ENCODE results near the gene PAOX. TPM values are rescaled to one million over a fixed set of nuclear protein-coding genes. Genes with fewer than 3 reads are reported as not detected.

The PAOX gene
- total and polyA plus RNA-seq, 9 of the 15 experiments (the other 6 are each of a cell fraction or from before 2014, with no cell fraction given) = 0.80 to 6.4 (median 2.6) TPM

- ChIA-PET CTCF (ENCODE audit: low intra/inter-chr PET ratio) (no interaction called here), POLR2A (no interaction called here)
- 11% methylated on average over 9 of the region's 16 CpGs for WGBS (ENCODE audit: insufficient coverage, low coverage, missing lambda C conversion rate)
- H3K27ac ChIP-seq (ENCODE audit: extremely low read depth, low read depth, low read length) = no peak overlapping the region
- H4K20me1 ChIP-seq (replicated peaks; ENCODE audit: control insufficient read depth, insufficient read depth, low read length) = no peaks in the 10 kb centered on the region
- no TSS peak for BruUV-seq (replicated peaks)
- no peaks in the 10 kb centered on the region for H3K36me3 ChIP-seq (ENCODE audit: control insufficient read depth, insufficient read depth, low read length)
- intact Hi-C loops (cut with micrococcal nuclease) (no loop called here), in situ Hi-C loops (cut with MboI) (no loop called here)
- no peaks in the 10 kb centered on the region; a peak in 1 of 5 replicates for H3K27me3 ChIP-seq (ENCODE audit: control insufficient read depth in 2 of 2, insufficient read depth in 2 of 2, low read length in 2 of 2)
- FAIRE-seq (no peak), DNase-seq (ENCODE audit: extremely low read depth in 1 of 4, low spot score in 3 of 4) (no peak), ATAC-seq (no peak)
- no peak overlapping the region for H3K4me2 ChIP-seq (ENCODE audit: insufficient read depth, low read length)
- H3K9me3 ChIP-seq (replicated peaks; ENCODE audit: control insufficient read depth, insufficient read depth, low read depth, low read length) = no peaks in the 10 kb centered on the region
- no peak overlapping the region for H2AFZ ChIP-seq (ENCODE audit: low read depth, low read length)
- H3K9ac ChIP-seq (ENCODE audit: insufficient read depth in 1 of 2, low read depth in 2 of 2, low read length in 2 of 2) = no peak overlapping the region
- H3K79me2 ChIP-seq (ENCODE audit: control insufficient read depth, insufficient read depth, low read length) = no peaks in the 10 kb centered on the region
- H3K4me3 ChIP-seq = no peak overlapping the region
- no peaks in the 10 kb centered on the region for H3K9me1 ChIP-seq (ENCODE audit: control insufficient read depth, insufficient read depth, low read length)
- peaks cover 7 to 50% of the 10 kb centered on the region in 2 experiments; a peak in 4 of 5 replicates for H3K4me1 ChIP-seq (replicated peaks in 1 of 2; ENCODE audit: control insufficient read depth in 2 of 2, insufficient read depth in 2 of 2, low read length in 2 of 2)
- TF ChIP-seq ZNF79 (CRISPR knock-in tag; IDR thresholded peaks at IDR 0.05; ENCODE audit: low read depth) = no peak
- TF ChIP-seq, protein P1, sequence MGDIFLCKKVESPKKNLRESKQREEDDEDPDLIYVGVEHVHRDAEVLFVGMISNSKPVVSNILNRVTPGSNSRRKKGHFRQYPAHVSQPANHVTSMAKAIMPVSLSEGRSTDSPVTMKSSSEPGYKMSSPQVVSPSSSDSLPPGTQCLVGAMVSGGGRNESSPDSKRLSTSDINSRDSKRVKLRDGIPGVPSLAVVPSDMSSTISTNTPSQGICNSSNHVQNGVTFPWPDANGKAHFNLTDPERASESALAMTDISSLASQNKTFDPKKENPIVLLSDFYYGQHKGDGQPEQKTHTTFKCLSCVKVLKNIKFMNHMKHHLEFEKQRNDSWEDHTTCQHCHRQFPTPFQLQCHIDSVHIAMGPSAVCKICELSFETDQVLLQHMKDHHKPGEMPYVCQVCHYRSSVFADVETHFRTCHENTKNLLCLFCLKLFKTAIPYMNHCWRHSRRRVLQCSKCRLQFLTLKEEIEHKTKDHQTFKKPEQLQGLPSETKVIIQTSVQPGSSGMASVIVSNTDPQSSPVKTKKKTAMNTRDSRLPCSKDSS (IDR thresholded peaks at IDR 0.05; ENCODE audit: low read depth, partially characterized antibody) = no peak
- no peak for TF ChIP-seq RBM34 (IDR thresholded peaks at IDR 0.05; ENCODE audit: borderline replicate concordance, insufficient read depth, low read length)
- no peak for TF ChIP-seq LEF1 (IDR thresholded peaks at IDR 0.05)
- TF ChIP-seq NR2C1 (IDR thresholded peaks at IDR 0.05) = peak; percentile 36; the same call in 1 of the 2 replicates
- peak; percentile 65 for TF ChIP-seq NR2C1 (tag; IDR thresholded peaks at IDR 0.05)
- no peak for TF ChIP-seq SIN3B (IDR thresholded peaks at IDR 0.05; ENCODE audit: low read depth)
- no peak for TF ChIP-seq ZNF121 (CRISPR knock-in tag; conservative IDR thresholded peaks at IDR 0.05)
- no peak for TF ChIP-seq ZNF277 (CRISPR knock-in tag; IDR thresholded peaks at IDR 0.05; ENCODE audit: borderline replicate concordance)
- no peak for TF ChIP-seq HDGF (IDR thresholded peaks at IDR 0.05)
- peak; percentile 48 for TF ChIP-seq POLR2G (IDR thresholded peaks at IDR 0.05; ENCODE audit: low read depth, low read length)
- TF ChIP-seq NR2C2 (CRISPR knock-in tag; IDR thresholded peaks at IDR 0.05) = no peak
- TF ChIP-seq NR2C2 (tag; IDR thresholded peaks at IDR 0.05) = peak; percentile 44; the same call in 1 of the 2 replicates
- TF ChIP-seq, protein P2, sequence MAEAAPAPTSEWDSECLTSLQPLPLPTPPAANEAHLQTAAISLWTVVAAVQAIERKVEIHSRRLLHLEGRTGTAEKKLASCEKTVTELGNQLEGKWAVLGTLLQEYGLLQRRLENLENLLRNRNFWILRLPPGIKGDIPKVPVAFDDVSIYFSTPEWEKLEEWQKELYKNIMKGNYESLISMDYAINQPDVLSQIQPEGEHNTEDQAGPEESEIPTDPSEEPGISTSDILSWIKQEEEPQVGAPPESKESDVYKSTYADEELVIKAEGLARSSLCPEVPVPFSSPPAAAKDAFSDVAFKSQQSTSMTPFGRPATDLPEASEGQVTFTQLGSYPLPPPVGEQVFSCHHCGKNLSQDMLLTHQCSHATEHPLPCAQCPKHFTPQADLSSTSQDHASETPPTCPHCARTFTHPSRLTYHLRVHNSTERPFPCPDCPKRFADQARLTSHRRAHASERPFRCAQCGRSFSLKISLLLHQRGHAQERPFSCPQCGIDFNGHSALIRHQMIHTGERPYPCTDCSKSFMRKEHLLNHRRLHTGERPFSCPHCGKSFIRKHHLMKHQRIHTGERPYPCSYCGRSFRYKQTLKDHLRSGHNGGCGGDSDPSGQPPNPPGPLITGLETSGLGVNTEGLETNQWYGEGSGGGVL (CRISPR knock-in tag; IDR thresholded peaks at IDR 0.05) = no peak
- TF ChIP-seq ID3 (CRISPR knock-in tag; IDR thresholded peaks at IDR 0.05) = no peak
- TF ChIP-seq ID3 (tag; IDR thresholded peaks at IDR 0.05) = no peak
- TF ChIP-seq BRD4 (IDR thresholded peaks at IDR 0.05) = no peak
- no peak for TF ChIP-seq NCOR1 (IDR thresholded peaks at IDR 0.05)
These were observed 31.1 kb upstream of the PAOX start for GRCh38 chr10:133347710-133348517.

All from K562 (cell line).